ENCODE measurements around the gene PTH2.
"Not testable (repeated sequence)": the region's sequence is repeated elsewhere in the genome, so short reads cannot be mapped to it uniquely, and the experiment has no call there.

GRCh38 chr19:49461130-49461529 is 37.9 kb upstream of the PTH2 start:
- TF ChIP-seq CTCF (IDR thresholded peaks at IDR 0.05; ENCODE audit: low read length); EZH2 (IDR thresholded peaks at IDR 0.05; ENCODE audit: borderline replicate concordance, low read length): not testable (repeated sequence)

Data from OCI-LY1 (cell line).